ENCODE results near the gene DMRT3.

The DMRT3 gene

DNA sequence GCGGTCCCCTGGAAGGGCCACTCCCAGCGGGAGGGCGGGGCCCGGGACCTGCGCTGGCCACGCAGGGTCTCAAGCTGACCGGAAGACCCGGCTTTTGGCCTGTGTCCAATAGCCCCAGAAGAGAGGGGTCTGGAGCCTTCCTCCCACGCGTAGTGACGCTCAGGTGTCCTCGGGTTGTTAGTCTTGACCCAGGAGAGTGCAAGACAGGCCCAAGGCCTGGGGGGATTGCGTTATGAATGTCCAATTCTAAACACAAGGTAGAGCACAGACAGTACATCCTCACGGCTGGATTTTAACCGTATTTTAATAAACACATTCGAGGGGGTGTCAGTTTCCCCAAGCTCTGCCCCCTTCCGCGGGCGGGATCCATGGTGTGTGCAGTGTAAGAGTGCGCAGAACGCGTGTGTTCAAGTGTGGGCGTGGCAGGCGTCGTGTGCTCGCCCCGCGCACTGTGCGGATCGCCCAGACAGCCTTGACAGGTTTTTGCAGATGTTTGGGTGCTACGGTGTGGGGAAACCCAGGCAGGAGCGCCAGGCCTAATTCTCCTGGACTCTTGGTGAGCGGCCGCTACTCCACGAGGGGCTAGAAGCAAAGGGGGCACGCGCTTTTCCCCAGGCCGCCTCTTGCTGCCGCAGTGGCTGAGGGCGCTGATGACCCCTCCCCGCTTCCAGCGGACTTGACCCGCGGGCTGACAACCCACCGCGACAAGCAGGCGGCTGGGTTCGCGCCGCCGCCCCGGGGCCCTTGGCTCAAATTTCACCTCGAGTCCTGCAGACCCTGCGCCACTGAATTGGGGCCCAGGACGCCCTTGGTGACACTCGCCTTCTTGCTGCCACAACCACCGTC lies 6.1 kb upstream of the DMRT3 start:
- DNase-seq (ENCODE audit: low read depth in 2 of 2): no peak

DNA sequence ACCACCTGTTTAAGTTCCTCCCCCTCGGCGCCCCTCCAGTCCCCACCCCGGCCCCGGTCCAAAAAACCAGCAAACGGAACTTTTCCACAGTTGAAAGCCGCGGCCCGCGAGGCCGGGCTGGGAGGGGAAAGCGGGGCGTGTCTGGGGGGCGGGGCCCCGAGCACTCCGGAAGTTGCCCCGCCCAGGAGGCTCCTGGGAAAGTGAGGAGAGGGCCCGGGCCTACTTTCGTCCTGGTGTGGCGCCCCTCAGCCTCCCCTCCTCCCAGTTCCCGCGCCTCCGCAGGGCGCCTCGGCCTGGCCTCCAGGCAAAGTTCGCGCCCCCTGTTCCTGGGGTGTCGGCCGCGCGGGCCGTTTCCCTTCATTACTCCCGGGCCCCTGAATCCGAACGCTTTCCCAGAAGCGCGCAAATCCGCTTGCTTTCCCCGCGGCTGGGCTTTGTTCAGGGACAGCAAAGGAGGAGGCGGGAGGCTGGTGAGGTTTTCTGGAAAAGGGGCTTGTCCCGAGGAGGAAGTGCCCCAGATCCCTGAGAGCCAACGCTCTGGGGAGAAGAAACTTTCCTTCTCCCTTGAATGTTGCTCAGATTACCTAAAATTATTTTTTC lies 4.5 kb upstream of the DMRT3 start:
- DNase-seq (ENCODE audit: low read depth in 2 of 2): no peak

DNA sequence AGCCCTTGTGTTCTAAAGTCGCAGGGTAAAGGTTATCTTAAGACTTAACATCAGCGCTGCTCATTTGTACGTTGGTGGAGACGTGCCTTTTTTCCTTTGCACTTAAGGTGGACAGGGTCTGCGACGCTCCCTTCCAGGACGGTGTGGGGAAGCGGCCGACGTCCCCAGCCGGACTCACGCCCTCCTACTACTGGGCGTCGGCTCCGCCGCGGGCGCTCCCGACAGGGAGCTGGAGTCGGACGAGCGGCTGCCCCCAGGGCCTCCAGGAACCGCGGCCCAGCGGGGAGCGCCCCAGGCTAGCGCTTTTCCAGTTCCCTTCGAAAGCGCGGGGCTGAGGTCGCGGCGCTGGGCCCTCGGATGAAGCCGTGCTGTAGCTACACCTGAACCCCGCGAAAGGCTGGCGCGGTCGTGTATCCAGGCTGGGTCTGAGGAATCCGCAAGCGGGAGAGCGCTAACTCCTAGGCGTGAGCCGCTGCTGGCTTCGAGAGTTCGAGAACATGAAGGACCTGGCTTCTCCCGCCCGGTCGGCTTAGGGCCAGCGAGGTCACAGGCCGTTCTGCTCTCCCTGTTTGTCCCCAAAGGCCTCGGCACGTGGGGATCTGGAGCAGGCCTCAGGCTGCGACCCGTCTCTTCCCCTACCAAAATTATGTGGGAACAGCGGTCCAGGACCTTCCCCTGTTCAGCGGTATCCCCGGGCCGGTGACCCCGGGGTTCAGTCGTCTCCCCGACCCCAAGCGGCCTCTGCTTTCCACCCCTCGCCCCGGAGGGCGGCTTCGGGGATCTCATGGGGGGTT lies 3.8 kb upstream of the DMRT3 start:
- DNase-seq (ENCODE audit: low read depth in 2 of 2): no peak

DNA sequence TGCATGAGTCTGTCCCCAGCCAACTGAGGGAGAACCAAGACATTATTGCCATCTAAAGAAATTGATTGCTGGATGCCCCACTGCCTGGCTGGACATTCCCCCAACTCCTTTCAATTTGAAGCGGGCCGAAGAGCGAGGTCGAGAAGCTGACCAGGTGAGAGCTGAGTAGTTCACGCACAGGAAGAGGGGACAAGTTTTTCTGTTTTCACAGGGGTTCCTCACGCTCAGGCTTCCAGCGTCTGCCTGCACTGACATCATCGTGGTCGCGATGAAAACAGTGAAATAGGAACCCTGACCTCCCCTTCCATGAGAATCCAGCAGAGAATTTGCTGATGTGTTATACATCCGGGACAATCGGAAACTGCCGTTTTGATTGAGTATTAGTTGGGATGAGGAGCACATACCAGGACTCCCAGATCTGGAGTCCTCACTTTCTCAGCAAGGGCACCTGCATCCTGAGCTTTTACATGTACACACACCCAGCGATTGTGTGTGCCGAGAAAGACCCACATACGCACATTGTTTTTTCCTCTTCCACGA lies 3.1 kb upstream of the DMRT3 start:
- DNase-seq (ENCODE audit: low read depth in 2 of 2): no peak

DNA sequence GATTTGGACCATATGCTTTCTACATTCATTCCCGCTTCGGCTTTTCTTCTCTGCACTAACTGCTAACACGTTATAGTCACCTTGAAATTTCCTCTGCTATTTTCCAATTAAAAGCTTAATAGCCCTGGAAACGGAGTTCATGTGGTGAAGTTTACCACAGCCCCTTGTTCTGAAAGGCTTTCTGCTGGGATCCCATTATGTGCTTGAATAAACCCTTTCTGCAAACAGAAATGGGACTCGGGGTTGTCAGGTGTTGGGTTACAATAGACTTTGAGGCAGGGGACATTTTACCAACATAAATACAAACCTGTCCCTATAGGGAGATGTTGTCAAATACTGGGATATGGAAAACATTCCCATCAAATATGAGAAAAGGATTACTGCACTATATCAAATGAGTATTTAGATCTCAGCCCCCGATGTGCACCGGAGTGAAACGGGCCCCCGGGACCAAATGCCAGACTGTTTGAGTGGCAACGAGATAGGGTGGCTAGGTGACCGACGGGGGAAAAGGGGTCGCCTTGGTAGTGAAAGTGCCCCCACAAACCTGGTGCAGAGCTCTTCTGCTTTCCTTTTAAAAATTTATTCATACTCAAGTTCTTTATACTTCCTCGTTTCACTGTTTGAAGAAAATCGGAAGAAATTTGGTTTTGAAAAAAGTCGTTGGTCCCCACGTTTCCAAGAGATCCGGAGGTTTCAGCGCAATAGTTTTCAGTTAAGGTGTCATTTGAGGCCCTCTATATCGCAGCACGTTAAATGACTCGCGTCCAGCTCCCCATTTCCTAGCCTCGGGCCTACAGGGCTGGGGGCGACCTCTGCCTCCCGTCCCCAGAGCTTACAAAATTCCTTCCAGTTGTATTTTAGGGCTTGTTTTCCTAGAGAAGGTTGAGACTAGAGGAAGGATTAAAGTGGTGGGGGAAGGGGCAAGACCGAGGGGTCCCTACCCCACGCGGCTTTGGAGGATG lies 2.1 kb upstream of the DMRT3 start:
- DNase-seq (ENCODE audit: low read depth in 2 of 2): no peak

DNA sequence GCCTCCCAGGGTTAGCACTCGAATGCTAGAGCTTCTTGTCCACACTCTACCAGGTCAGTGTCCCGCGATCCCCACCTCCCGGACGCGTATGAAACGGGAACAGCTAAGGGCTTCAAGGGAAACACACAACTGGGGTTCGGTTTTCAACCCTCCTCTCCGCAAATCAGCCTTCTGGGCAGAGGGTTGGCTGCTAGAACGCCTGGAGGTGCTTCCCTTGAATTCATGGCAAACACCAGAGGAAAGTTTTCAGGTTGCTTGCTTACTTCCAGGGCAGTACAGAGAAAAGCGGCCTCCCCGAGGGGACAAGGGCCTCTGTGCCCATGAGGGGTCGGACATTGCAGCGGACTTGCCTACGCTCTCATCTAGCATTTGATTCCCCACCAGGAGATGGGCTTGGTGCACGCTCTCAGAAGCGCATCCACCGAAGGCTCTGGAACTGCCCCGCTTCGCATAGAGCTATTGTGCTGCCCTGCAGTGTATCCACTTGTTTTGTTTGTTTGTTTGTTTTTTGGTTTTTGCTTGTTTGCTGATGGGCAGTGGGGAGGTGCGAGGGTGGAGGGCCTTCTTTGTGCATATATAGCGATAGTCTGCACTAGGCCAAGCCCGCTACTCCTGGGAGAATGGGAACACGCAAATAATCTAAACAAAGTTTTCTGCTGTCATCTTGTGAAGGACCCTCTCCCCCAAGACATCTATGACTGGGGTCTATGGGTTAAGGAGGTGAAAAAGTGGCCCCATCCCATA lies 1.3 kb upstream of the DMRT3 start:
- no peak for DNase-seq (ENCODE audit: low read depth in 2 of 2)

DNA sequence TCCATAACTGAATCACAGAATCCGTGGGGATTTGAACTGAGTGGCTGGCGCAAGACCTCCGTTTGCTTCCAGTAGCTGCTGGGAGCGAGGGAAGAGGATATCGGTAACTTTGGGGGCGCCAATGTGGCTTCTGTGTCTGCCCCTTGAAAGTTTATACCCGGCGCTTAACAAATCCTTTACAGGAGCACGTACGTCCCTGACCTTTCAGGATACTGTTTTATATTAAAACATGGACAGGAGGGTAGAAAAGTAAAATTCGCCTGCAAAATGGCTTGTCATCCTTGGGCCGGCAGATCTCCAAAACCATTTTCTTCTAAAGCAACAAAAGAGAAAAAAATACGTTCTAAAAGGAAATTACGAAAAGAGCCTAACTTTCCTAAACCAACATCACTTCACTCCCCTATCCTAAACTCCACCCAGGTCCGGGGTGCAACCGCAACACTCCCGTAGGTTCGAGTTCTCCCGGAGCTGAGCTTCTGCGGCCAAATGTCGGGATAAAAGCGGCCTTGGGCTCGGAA lies 656 bp upstream of the DMRT3 start:
- DNase-seq (ENCODE audit: low read depth in 2 of 2): no peak

DNA sequence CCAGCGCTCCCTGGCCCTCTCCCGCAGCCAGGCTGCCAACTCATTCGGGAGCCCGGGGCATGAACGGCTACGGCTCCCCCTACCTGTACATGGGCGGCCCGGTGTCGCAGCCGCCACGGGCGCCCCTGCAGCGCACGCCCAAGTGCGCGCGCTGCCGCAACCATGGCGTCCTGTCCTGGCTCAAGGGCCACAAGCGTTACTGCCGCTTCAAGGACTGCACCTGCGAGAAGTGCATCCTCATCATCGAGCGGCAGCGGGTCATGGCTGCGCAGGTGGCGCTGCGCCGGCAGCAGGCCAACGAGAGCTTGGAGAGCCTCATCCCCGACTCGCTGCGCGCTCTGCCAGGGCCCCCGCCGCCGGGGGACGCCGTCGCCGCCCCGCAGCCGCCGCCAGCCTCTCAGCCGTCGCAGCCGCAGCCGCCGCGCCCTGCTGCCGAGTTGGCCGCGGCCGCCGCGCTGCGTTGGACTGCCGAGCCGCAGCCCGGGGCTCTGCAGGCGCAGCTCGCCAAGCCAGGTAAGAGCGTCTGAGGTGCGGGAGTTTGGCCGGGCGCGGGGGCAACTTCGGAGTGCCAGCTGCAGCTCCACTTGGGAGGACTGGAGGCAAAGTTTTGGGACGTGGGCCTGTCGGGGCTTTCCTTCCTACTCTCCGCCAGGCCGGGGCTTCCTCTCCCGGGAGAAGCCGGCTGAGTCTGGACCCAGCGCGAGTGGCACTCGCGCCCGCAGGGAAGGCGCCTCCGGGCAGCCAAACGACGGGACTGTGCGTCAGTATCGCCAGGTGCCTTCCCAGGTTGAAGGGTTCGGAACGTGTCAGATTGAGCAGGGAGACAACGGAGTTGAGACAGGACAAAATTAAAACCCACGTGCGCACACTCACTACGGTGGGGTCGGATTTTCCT lies 735 bp downstream of the DMRT3 start:
- no peak for DNase-seq (ENCODE audit: low read depth in 2 of 2)

DNA sequence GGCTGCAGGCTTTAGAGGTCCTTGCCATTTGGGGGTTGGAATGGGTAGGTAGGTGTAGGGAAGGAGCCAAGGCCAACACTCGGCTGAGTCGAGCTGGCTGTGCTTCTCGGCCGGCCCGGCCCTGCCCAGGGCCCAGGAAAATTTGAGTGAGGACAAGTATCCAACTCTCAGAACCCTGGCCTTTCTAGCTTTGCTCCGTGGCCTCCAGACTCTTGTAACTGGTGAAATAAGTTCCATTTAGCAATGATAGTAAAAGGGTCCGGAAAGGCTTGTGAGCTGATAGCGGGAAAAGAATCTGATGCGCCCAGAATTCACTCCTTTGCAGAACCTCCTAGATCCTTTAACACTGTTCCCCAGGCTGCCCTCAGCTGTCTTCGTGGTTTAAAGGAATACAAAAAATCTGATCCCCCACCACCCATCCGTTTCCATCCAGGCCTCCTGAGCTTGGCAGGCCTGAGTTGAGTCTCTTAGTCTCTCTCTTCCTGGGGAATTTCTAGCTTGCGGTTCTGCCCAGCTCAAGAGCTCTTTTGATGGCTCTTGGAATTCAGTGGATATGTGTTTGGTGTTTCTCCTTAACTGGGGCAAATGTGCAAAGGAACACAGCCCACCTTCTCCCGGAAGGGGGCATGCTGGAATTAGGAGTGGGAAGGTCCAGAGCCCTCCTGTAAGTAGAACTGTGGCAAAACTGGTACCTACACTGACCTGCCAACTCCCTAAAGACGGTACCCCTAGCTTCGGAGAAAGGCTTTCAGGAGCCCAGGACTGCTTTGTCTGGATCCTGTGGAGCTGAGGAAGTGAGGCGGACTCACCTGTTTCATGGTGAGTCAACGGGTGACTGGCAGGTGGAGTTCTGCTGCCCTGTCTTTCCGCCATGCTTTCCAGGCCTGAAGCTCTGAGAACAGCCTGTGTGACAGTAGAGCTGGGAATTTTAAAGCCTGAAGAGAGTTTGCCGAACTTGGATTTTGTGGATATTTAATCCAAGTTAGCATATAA lies 1.7 kb downstream of the DMRT3 start:
- no peak for DNase-seq (ENCODE audit: low read depth in 2 of 2)

DNA sequence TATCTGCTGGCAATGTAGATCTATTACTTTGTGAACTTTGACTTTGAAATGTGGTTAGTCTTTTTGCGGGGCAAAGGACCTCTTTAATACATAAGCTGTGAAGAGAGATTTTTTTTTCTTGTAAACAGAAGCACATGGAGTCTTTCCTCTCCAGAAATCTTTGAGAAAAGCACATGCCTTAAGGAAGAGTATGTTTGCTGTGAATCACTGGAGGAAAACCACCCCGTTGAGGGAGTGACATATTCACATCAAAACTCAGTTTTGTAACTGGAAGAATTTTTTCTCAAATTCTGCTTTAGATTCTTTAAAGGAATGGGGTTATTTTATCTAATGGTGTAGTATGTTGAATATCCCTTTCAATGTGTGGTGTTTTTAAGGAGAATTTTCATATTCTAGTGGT lies 3.5 kb downstream of the DMRT3 start:
- no peak for DNase-seq (ENCODE audit: low read depth in 2 of 2)

DNA sequence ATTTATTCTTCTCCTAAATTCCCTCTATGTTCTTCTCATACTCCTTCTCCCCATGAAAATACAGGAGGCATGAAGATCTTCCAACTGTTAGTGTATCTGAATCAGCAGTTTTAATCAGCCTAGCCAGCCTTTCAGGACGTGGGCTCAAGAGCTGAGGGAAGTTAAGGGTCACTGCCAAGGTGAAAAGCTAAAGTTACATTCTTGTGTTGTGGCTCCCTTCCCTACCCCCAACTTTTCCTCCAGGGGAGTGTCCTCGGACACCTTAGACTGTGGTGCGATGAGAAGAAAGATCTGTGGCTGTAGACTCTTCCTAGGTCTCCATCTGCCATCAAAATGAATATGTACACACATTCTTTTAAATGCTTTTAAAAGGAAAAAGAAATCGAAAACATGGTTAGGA lies 4.2 kb downstream of the DMRT3 start:
- DNase-seq (ENCODE audit: low read depth in 2 of 2): no peak

DNA sequence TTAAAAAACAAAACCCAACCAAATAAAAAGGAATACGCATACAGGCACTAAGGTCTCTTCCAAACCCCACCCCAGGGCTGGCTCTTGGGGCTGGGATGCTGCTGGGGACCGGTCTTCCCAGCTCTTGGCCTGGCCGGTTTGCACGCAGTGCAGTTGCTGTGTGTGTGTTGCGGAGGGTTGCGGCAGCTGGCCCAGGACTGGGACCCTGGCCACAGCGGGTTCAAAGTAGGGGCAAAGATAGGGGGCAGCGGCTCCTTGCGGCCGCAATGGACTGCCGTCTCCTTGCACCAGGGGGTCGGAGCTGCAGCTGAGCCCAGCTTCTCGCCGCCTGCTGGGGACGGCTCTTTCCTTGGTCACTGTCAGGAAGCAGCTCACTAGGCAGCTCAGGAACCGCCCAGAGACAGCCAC lies 5.0 kb downstream of the DMRT3 start:
- DNase-seq (ENCODE audit: low read depth in 2 of 2): no peak

DNA sequence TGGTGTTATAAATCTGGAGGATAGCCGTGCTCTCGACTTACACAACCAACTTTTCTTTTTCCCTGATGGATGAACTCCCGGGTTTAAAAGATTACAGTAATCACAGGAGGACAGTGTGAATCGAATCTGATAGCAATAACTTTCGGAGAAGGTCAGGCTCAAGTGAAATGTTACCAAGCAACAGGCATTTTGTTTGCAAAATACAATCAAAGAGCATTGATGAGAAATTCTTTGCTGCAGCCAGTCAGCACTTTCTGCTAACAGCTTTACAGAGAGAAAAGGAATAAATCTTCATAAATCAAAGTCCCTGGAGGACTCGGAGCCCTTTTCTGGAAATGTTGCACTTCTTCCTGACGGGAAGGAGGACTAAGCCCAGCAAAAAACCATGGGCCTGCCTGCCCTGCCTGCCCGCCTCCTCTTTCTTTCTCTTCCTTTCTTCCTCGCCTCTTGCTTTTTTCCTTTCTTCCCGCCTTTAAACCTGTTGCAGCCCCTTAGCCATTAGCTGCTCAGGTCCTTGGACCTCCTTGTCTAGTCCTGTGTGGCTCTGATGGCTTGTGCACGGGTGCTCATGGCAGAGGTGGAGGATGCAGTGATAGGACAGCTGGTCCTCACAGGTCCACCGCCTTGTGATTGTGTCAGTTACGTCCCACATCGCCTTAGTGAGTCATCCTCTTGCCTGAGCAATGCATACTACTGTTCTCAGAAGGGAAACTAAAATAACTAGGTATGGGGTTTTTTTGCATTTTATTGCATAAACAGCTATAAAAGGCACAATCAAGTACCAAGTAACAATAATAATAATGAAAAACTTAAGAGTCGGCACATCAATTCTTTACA lies 6.2 kb downstream of the DMRT3 start:
- no peak for DNase-seq (ENCODE audit: low read depth in 2 of 2)

DNA sequence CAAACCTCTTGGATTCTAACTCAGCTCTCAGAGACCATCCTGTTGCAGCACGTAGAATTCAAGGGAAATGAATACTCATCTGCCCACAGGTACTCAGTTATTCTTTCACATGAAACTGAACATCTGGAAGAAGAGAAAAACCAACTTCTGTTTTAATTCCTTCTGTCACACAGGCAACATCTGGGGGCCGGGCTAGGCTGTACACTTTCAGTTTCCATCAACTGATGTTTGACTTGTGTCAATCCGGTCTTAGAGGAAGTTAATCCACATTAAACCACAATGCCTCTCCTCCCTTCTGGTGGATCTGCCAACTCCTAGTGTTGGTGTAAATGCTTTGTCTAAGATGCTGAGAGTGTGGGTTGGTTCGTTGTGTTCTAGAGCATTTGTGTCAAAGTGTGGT lies 17.6 kb downstream of the DMRT3 start:
- DNase-seq (ENCODE audit: low read depth in 2 of 2): no peak

DNA sequence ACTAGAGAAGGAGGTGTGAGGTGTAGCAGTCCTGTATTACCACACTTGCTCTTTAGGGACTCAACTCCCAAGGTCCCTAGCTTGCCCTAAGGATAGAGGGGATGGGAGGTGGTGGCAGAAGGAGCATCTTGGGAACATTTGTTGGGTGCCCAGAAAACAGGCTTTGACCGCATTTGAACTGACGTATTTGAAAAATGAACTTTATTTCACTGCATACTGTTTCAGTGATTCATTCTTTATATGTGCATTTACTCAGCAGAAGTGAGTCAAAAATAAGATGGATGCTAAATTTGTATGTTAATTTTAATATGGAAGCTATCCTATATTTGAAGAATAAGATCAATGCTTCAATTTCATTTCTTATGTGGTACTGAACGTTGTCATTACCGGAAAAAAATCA lies 18.7 kb downstream of the DMRT3 start:
- DNase-seq (ENCODE audit: low read depth in 2 of 2): no peak

DNA sequence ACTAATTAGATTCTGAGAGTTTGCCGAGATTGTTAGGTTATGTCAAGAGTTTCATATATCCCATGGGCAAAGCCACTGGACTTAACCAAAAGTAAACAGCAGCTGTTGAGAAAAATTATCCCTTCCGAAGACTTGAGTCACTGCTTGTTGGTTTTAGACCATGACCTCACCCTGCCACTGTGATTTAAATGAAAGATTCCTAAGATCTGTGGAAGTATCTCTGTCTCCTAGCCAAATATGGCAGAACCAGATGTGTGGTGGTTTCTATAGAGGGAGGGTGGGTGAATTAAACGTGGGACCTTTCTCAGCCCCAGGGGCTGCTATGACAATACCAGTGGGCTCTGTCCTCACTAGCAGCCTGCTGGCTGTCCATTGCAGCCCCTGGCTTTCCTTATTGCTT lies 19.3 kb downstream of the DMRT3 start:
- no peak for DNase-seq (ENCODE audit: low read depth in 2 of 2)
